Neural progenitor cell (in vitro differentiated cells): ENCODE data around the gene TDRKH.

Experiments
- EZH2phosphoT487 ChIP-seq: fragments of 200-600 bp; sonication (generic); IDR thresholded peaks from 2 replicates; pipeline ENCODE4 v1.6.1; 2017; ENCODE audit warnings: antibody characterized with exemption
- TF ChIP-seq, protein P1 (sequence below): fragments of 200-600 bp; sonication (generic); IDR thresholded peaks from 2 replicates; pipeline ENCODE4 v1.5.1; 2017; ENCODE audit warnings: antibody characterized with exemption, mild to moderate bottlenecking

DNA sequence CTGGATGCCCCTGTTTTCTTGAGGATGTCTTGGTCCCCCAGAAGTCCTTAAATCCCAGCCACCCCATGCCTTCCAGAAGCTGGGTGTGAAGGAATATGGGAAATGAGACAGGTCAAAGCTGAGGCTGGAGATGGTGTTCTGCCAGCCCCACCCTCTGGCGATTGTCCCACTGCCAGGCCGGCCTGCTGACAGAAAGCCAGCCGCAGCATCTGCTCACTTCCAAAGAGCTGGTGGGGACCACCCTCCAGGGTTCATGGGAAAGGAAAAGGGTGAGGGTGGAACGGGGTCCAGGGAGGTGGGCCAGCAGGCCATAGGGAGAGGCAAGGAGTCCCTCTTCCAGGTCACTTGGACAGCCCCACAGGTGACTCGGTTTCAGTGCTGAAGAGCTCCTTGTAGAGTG lies 16.8 kb upstream of the TDRKH start:
- TF ChIP-seq, protein P1, sequence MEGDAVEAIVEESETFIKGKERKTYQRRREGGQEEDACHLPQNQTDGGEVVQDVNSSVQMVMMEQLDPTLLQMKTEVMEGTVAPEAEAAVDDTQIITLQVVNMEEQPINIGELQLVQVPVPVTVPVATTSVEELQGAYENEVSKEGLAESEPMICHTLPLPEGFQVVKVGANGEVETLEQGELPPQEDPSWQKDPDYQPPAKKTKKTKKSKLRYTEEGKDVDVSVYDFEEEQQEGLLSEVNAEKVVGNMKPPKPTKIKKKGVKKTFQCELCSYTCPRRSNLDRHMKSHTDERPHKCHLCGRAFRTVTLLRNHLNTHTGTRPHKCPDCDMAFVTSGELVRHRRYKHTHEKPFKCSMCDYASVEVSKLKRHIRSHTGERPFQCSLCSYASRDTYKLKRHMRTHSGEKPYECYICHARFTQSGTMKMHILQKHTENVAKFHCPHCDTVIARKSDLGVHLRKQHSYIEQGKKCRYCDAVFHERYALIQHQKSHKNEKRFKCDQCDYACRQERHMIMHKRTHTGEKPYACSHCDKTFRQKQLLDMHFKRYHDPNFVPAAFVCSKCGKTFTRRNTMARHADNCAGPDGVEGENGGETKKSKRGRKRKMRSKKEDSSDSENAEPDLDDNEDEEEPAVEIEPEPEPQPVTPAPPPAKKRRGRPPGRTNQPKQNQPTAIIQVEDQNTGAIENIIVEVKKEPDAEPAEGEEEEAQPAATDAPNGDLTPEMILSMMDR: no peak
- no peak for TF ChIP-seq EZH2phosphoT487
